Trophoblast cell (in vitro differentiated cells and primary cell): ENCODE data around the gene FNDC3B.

Source experiments
- DNase-seq, 2 donors: peaks; one replicate each; pipeline ENCODE4 v3.0.0-alpha.2; 2016
- H2AFZ ChIP-seq: 2 replicates; pipeline ENCODE4 v1.6.1; 2013; ENCODE audit warnings: low read length, moderate library complexity, mild to moderate bottlenecking; ENCODE audit not compliant: insufficient read depth, poor library complexity
- H2AK5ac ChIP-seq: 2 replicates; pipeline ENCODE4 v1.6.1; 2013; ENCODE audit warnings: mild to moderate bottlenecking, low read length
- H2BK120ac ChIP-seq: 2 replicates; pipeline ENCODE4 v1.6.1; 2013; ENCODE audit warnings: low read length, mild to moderate bottlenecking, moderate library complexity; ENCODE audit not compliant: insufficient read depth, poor library complexity
- H2BK12ac ChIP-seq: 2 replicates; pipeline ENCODE4 v1.6.1; 2013; ENCODE audit warnings: mild to moderate bottlenecking, low read length, moderate library complexity
- H2BK5ac ChIP-seq: 2 replicates; pipeline ENCODE4 v1.6.1; 2013; ENCODE audit warnings: low read length, low read depth, moderate library complexity, mild to moderate bottlenecking; ENCODE audit not compliant: poor library complexity
- H3K14ac ChIP-seq: 2 replicates; pipeline ENCODE4 v1.6.1; 2013; ENCODE audit warnings: mild to moderate bottlenecking, low read length
- H3K18ac ChIP-seq: 2 replicates; pipeline ENCODE4 v1.6.1; 2013; ENCODE audit warnings: mild to moderate bottlenecking, low read length
- H3K23ac ChIP-seq: 2 replicates; pipeline ENCODE4 v1.6.1; 2013; ENCODE audit warnings: low read length
- H3K27ac ChIP-seq: 2 replicates; pipeline ENCODE4 v1.5.1; 2013; ENCODE audit warnings: low read depth, mild to moderate bottlenecking, inconsistent platforms, low read length, moderate library complexity
- H3K27me3 ChIP-seq: 2 replicates; pipeline ENCODE4 v1.6.1; 2013; ENCODE audit warnings: inconsistent platforms, mild to moderate bottlenecking, low read length, moderate library complexity; ENCODE audit not compliant: insufficient read depth
- H3K36me3 ChIP-seq, 2 experiments: 1 replicate in 1 of 2; 2 replicates in 1 of 2; pipeline ENCODE4 v1.6.1; 2013; ENCODE audit warnings: low read length in 2 of 2, mild to moderate bottlenecking in 2 of 2, moderate library complexity in 1 of 2; ENCODE audit not compliant: insufficient read depth in 2 of 2, control insufficient read depth in 1 of 2
- H3K4ac ChIP-seq: 2 replicates; pipeline ENCODE4 v1.6.1; 2013; ENCODE audit warnings: low read depth, mild to moderate bottlenecking, low read length, moderate library complexity
- H3K4me1 ChIP-seq, 2 experiments: 1 replicate in 1 of 2; 2 replicates in 1 of 2; pipeline ENCODE4 v1.6.1; 2013; ENCODE audit warnings: low read length in 2 of 2, mild to moderate bottlenecking in 2 of 2, moderate library complexity in 1 of 2; ENCODE audit not compliant: insufficient read depth in 2 of 2, control insufficient read depth in 1 of 2
- H3K4me2 ChIP-seq: 2 replicates; pipeline ENCODE4 v1.6.1; 2013; ENCODE audit warnings: inconsistent platforms, mild to moderate bottlenecking, low read length, moderate library complexity
- H3K4me3 ChIP-seq: 2 replicates; pipeline ENCODE4 v1.5.1; 2013; ENCODE audit warnings: mild to moderate bottlenecking, low read depth, low read length, inconsistent platforms
- H3K79me1 ChIP-seq: one replicate; pipeline ENCODE4 v1.6.1; 2013; ENCODE audit warnings: low read length
- H3K79me2 ChIP-seq: 2 replicates; pipeline ENCODE4 v1.6.1; 2013; ENCODE audit warnings: low read length, mild to moderate bottlenecking; ENCODE audit not compliant: control insufficient read depth, insufficient read depth, poor library complexity
- H3K9ac ChIP-seq: 2 replicates; pipeline ENCODE4 v1.6.1; 2013; ENCODE audit warnings: mild to moderate bottlenecking, low read length
- H3K9me3 ChIP-seq: 2 replicates; pipeline ENCODE4 v1.6.1; 2013; ENCODE audit warnings: low read depth, mild to moderate bottlenecking, control low read depth, inconsistent platforms, low read length; ENCODE audit not compliant: insufficient read depth
- H4K12ac ChIP-seq: 2 replicates; pipeline ENCODE4 v1.6.1; 2013; ENCODE audit warnings: low read depth, mild to moderate bottlenecking, low read length, moderate library complexity
- H4K8ac ChIP-seq: 2 replicates; pipeline ENCODE4 v1.6.1; 2013; ENCODE audit warnings: low read depth, mild to moderate bottlenecking, low read length, moderate library complexity
- H4K91ac ChIP-seq: one replicate; pipeline ENCODE4 v1.6.1; 2013; ENCODE audit warnings: low read depth, mild to moderate bottlenecking, low read length, moderate library complexity
- WGBS: extraction: QIAGEN DNeasy Blood & Tissue Kit; methylation state at CpG from one replicate; pipeline ENCODE4 v1.1.7; 2013; ENCODE audit warnings: missing lambda C conversion rate; ENCODE audit not compliant: insufficient read length, insufficient coverage; ENCODE audit errors: extremely low coverage; 5-methylcytosine and 5-hydroxymethylcytosine counted together

Gene FNDC3B

GRCh38 chr3:172085557-172085895 is 46.1 kb downstream of the FNDC3B start:
- H4K8ac ChIP-seq = no peak overlapping the region
- H3K4me3 ChIP-seq = no peak overlapping the region
- WGBS = no CpG with 5 or more reads among the region's 2 CpGs
- H4K12ac ChIP-seq = no peak overlapping the region
- H2AK5ac ChIP-seq = no peak overlapping the region
- no peaks in the 10 kb centered on the region for H3K79me2 ChIP-seq
- H3K36me3 ChIP-seq = peaks cover 4 to 6% of the 10 kb centered on the region in 2 experiments
- H3K4ac ChIP-seq = peak overlapping the region; percentile 75
- H3K9ac ChIP-seq = no peak overlapping the region
- H2BK12ac ChIP-seq = no peak overlapping the region
- no peak overlapping the region for H3K27ac ChIP-seq
- H2AFZ ChIP-seq = no peak overlapping the region
- H3K9me3 ChIP-seq = no peaks in the 10 kb centered on the region
- H3K23ac ChIP-seq = no peak overlapping the region
- H3K4me1 ChIP-seq = peaks cover 0 to 2% of the 10 kb centered on the region in 2 experiments
- no peak overlapping the region for H2BK120ac ChIP-seq
- H4K91ac ChIP-seq = no peak overlapping the region
- no peak overlapping the region for H3K14ac ChIP-seq
- no peak overlapping the region for H3K18ac ChIP-seq
- no peak for DNase-seq
- H2BK5ac ChIP-seq = no peak overlapping the region
- no peak overlapping the region for H3K4me2 ChIP-seq
- no peaks in the 10 kb centered on the region for H3K79me1 ChIP-seq
- H3K27me3 ChIP-seq = no peaks in the 10 kb centered on the region

GRCh38 chr3:172086071-172086470 is 46.7 kb downstream of the FNDC3B start:
- Histone ChIP-seq H2BK5ac (no peak overlapping the region), H3K27ac (no peak overlapping the region), H2BK120ac (no peak overlapping the region), H2BK12ac (no peak overlapping the region), H3K79me1 (no peaks in the 10 kb centered on the region), H2AK5ac (no peak overlapping the region), H3K36me3 (peaks cover 4 to 6% of the 10 kb centered on the region in 2 experiments), H3K4me3 (no peak overlapping the region), H4K8ac (no peak overlapping the region), H4K91ac (no peak overlapping the region), H3K4me2 (no peak overlapping the region), H2AFZ (no peak overlapping the region), H3K4me1 (peaks cover 0 to 2% of the 10 kb centered on the region in 2 experiments), H3K79me2 (no peaks in the 10 kb centered on the region), H3K23ac (no peak overlapping the region), H3K9ac (no peak overlapping the region), H3K14ac (no peak overlapping the region), H3K4ac (peak overlapping the region; percentile 15), H3K18ac (no peak overlapping the region), H3K27me3 (no peaks in the 10 kb centered on the region), H3K9me3 (no peaks in the 10 kb centered on the region), H4K12ac (no peak overlapping the region)
- WGBS = no CpG with 5 or more reads among the region's 1 CpG
- no peak for DNase-seq

- Histone ChIP-seq H2BK120ac (no peak overlapping the region), H4K91ac (no peak overlapping the region), H3K79me1 (no peaks in the 10 kb centered on the region), H3K4me2 (no peak overlapping the region), H3K4me1 (peaks cover 0 to 2% of the 10 kb centered on the region in 2 experiments), H3K4ac (no peak overlapping the region), H2AK5ac (no peak overlapping the region), H3K36me3 (peaks cover 4 to 6% of the 10 kb centered on the region in 2 experiments), H3K79me2 (no peaks in the 10 kb centered on the region), H4K12ac (no peak overlapping the region), H3K9me3 (no peaks in the 10 kb centered on the region), H3K4me3 (no peak overlapping the region), H4K8ac (no peak overlapping the region), H2AFZ (no peak overlapping the region), H3K18ac (no peak overlapping the region), H3K9ac (no peak overlapping the region), H3K23ac (no peak overlapping the region), H2BK5ac (no peak overlapping the region), H3K27me3 (no peaks in the 10 kb centered on the region), H2BK12ac (no peak overlapping the region), H3K14ac (no peak overlapping the region), H3K27ac (no peak overlapping the region)
- peak in 1 of 2 donors; percentile 57 for DNase-seq
- no CpG with 5 or more reads among the region's 4 CpGs for WGBS
These were observed 47.8 kb downstream of the FNDC3B start for GRCh38 chr3:172087198-172087597.

GRCh38 chr3:172087602-172088580 is 48.5 kb downstream of the FNDC3B start:
- Histone ChIP-seq H3K4me3 (no peak overlapping the region), H2BK5ac (no peak overlapping the region), H3K4me1 (peaks cover 0 to 2% of the 10 kb centered on the region in 2 experiments), H3K18ac (no peak overlapping the region), H2BK120ac (no peak overlapping the region), H3K9me3 (no peaks in the 10 kb centered on the region), H3K4me2 (no peak overlapping the region), H3K4ac (peak overlapping the region; percentile 36), H3K23ac (no peak overlapping the region), H3K79me1 (no peaks in the 10 kb centered on the region), H2BK12ac (no peak overlapping the region), H4K12ac (no peak overlapping the region), H3K14ac (no peak overlapping the region), H3K79me2 (no peaks in the 10 kb centered on the region), H2AFZ (no peak overlapping the region), H4K8ac (no peak overlapping the region), H2AK5ac (no peak overlapping the region), H3K27ac (no peak overlapping the region), H3K9ac (no peak overlapping the region), H3K27me3 (no peaks in the 10 kb centered on the region), H3K36me3 (peaks cover 3 to 4% of the 10 kb centered on the region in 2 experiments), H4K91ac (no peak overlapping the region)
- DNase-seq = peak; percentile 70 to 95
- WGBS = no CpG with 5 or more reads among the region's 7 CpGs
